Measurements from ENCODE around the gene HNRNPA2B1. TPM values are rescaled to one million over a fixed set of nuclear protein-coding genes. Genes with fewer than 3 reads are reported as not detected.
"Not testable (repeated sequence)": the region's sequence is repeated elsewhere in the genome, so short reads cannot be mapped to it uniquely, and the experiment has no call there.

HNRNPA2B1 gene
- total and polyA plus RNA-seq, 7 donors, result 323 to 688 (median 482) TPM

- peaks cover 23 to 69% of the 10 kb centered on the region in 2 donors for H3K36me3 ChIP-seq (ENCODE audit: insufficient read depth in 1 of 2, low read depth in 1 of 2)
- DNase-seq (no peak), ATAC-seq (no peak)
- H3K27ac ChIP-seq, result no peak overlapping the region
- no peaks in the 10 kb centered on the region for H3K9me3 ChIP-seq
- intact Hi-C loops (cut with DNase I), result no loop called here
- H3K27me3 ChIP-seq (ENCODE audit: insufficient read depth in 3 of 3, low read length in 2 of 3), result no peaks in the 10 kb centered on the region
- H3K4me3 ChIP-seq, result no peak overlapping the region
- no peak for TF ChIP-seq CTCF (IDR thresholded peaks at IDR 0.05)
- 84 to 93% (median 86%) methylated on average over 5 of the region's 5 CpGs for WGBS, 3 donors
- H3K4me1 ChIP-seq, result peaks cover 56% of the 10 kb centered on the region
Observed at GRCh38 chr7:26186364-26187311, 13.9 kb downstream of the HNRNPA2B1 start.

DNA sequence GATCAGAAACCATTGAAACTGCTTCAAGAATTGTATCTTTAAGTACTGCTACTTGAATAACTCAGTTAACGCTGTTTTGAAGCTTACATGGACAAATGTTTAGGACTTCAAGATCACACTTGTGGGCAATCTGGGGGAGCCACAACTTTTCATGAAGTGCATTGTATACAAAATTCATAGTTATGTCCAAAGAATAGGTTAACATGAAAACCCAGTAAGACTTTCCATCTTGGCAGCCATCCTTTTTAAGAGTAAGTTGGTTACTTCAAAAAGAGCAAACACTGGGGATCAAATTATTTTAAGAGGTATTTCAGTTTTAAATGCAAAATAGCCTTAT, 14.7 kb downstream of the HNRNPA2B1 start:
- 95 to 97% (median 97%) methylated on average over 1 of the region's 1 CpG for WGBS, 3 donors
- DNase-seq (no peak), ATAC-seq (no peak)
- Histone ChIP-seq H3K27me3 (ENCODE audit: insufficient read depth in 3 of 3, low read length in 2 of 3) (no peaks in the 10 kb centered on the region), H3K27ac (no peak overlapping the region), H3K36me3 (ENCODE audit: insufficient read depth in 1 of 2, low read depth in 1 of 2) (peaks cover 18 to 61% of the 10 kb centered on the region in 2 donors), H3K4me1 (peaks cover 49% of the 10 kb centered on the region), H3K4me3 (no peak overlapping the region), H3K9me3 (no peaks in the 10 kb centered on the region)
- TF ChIP-seq CTCF (IDR thresholded peaks at IDR 0.05), result no peak
- intact Hi-C loops (cut with DNase I), result no loop called here

GRCh38 chr7:26185131-26185843, 15.3 kb downstream of the HNRNPA2B1 start:
- intact Hi-C loops (cut with DNase I), result no loop called here
- TF ChIP-seq CTCF (IDR thresholded peaks at IDR 0.05), result no peak
- WGBS, 3 donors, result 86 to 94% (median 86%) methylated on average over 10 of the region's 10 CpGs
- no peak overlapping the region for H3K4me3 ChIP-seq
- no peaks in the 10 kb centered on the region for H3K9me3 ChIP-seq
- H3K36me3 ChIP-seq (ENCODE audit: insufficient read depth in 1 of 2, low read depth in 1 of 2), result peaks cover 13 to 55% of the 10 kb centered on the region in 2 donors
- H3K27me3 ChIP-seq (ENCODE audit: insufficient read depth in 3 of 3, low read length in 2 of 3), result no peaks in the 10 kb centered on the region
- DNase-seq, result no peak
- H3K4me1 ChIP-seq, result peaks cover 49% of the 10 kb centered on the region
- ATAC-seq, result peak in 1 of 4 donors; percentile 7
- no peak overlapping the region for H3K27ac ChIP-seq

- peaks cover 10 to 47% of the 10 kb centered on the region in 2 donors for H3K36me3 ChIP-seq (ENCODE audit: insufficient read depth in 1 of 2, low read depth in 1 of 2)
- 58 to 65% (median 58%) methylated on average over 4 of the region's 4 CpGs for WGBS, 3 donors
- ATAC-seq; H3K27ac ChIP-seq; DNase-seq; intact Hi-C loops (cut with DNase I); H3K4me3 ChIP-seq; H3K27me3 ChIP-seq (ENCODE audit: insufficient read depth in 3 of 3, low read length in 2 of 3); H3K9me3 ChIP-seq: not testable (repeated sequence)
- peaks cover 48% of the 10 kb centered on the region for H3K4me1 ChIP-seq
Observed at GRCh38 chr7:26184281-26185101, 16.1 kb downstream of the HNRNPA2B1 start.

All from psoas muscle (tissue), 8 donors.